Left renal pelvis (tissue), 4 donors: ENCODE data around the gene LRRC8A. TPM values are rescaled to one million over a fixed set of nuclear protein-coding genes. Genes with fewer than 3 reads are reported as not detected.
"Not testable (repeated sequence)": the region's sequence is repeated elsewhere in the genome, so short reads cannot be mapped to it uniquely, and the experiment has no call there.

Experiments
- DNase-seq, 4 donors: peaks; one replicate each; pipeline ENCODE4 v3.0.0-alpha.2; 2013; ENCODE audit warnings: low read depth in 4 of 4, low spot score in 3 of 4
- polyA plus RNA-seq, 4 donors: library from polyadenylated mRNA; unstranded; fragments of 120-200 nt; gene quantifications; one replicate each; pipeline ENCODE4 v1.2.1, GENCODE V29; 2013; ENCODE audit not compliant: insufficient read length in 4 of 4

The LRRC8A gene
- polyA plus RNA-seq, 4 donors: 24.1 to 30.7 (median 27.3) TPM

DNA sequence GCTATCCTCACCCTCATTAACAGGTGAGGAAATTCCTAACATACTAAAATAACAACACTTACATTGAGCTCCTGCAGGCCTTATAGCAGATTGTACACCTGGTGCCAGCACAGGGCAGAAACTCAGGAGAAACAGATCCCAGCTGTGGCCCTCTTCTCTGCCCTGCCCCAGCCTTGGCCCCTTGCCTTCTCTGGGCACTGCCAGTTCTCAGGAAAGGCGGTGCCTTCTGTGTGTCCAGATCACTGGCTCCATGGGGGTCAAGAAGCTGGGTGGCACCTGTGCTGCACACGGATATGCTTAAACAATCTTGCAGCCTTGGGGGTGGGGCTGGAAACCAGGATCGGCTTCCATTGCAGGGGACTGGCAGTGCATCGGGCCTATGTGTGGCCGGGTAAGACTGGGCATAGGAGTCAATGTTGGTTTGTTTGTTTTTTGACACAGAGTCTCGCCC, 19.5 kb upstream of the LRRC8A start:
- DNase-seq: no peak

GRCh38 chr9:128863647-128864046, 18.3 kb upstream of the LRRC8A start:
- DNase-seq: no peak

GRCh38 chr9:128870128-128870940, 11.6 kb upstream of the LRRC8A start:
- no peak for DNase-seq

GRCh38 chr9:128870941-128871265, 11.0 kb upstream of the LRRC8A start:
- DNase-seq: not testable (repeated sequence)

DNA sequence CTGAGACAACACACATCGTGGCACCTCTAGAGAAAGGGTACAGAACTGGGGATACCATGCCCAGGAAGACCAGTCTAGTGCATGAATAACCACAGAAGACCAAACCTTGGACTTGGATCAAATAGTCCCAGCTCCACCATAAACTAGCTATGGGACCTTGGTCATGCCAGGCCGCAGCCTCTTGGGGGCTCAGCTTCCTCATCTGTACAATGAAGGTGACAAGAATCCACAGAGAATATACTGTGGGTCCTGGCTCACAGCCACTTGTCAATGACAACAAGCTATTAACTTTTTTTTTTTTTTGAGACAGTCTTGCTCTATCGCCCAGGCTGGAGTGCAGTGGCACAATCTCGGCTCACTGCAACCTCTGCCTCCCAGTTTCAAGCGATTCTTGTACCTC, 4.1 kb upstream of the LRRC8A start:
- no peak for DNase-seq

- DNase-seq: no peak
Observed at GRCh38 chr9:128882677-128883603, 1.0 kb downstream of the LRRC8A start.

- no peak for DNase-seq
Observed at GRCh38 chr9:128884164-128884563, 2.2 kb downstream of the LRRC8A start.

- no peak for DNase-seq
Observed at GRCh38 chr9:128885376-128885775, 3.4 kb downstream of the LRRC8A start.

- DNase-seq: no peak
Observed at GRCh38 chr9:128885798-128886197, 3.9 kb downstream of the LRRC8A start.

GRCh38 chr9:128886211-128886891, 4.4 kb downstream of the LRRC8A start:
- DNase-seq: no peak

GRCh38 chr9:128887049-128887448, 5.1 kb downstream of the LRRC8A start:
- no peak for DNase-seq

- DNase-seq: no peak
Observed at GRCh38 chr9:128887914-128888350, 6.0 kb downstream of the LRRC8A start.

DNA sequence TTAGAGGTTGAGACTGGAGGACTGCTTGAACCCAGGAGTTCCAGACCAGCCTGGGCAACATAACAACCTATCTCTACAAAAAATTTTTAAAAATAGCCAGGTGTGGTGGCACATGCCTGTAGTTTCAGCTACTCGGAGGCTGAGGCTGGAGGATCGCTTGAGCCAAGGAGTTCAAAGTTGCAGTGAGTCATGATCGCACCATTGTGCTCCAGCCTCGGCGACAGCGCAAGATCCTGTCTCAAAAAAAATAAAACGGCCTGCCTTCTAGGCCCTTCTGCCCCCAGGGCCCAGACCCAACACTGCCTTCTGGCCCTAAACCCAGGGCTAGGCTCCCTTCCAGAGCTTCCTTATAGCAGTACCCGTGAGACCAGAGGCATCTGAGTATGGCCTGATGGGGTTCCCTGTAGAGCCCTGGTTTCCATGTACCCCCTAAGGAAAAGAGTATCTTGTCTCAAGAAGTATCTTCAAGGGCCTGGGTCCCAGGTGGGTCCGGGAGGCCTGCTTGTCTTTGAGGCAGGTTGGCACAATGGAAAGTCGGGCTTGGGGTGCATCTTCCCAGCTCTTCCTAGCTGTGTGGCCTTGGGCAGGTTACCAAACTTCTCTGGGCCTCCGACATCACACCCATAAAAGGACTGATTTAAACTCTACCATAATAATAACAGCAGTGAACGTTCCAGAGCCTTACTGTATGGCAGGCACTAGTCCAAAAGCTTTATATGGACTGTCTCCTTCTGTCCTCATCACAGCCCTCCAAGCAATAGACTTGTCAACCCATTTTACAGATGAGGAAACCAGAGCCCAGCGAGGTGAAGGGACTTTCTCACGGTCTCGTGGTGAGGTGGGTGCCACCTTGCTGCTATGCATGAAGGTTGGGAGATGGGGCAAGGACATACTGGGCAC, 9.6 kb downstream of the LRRC8A start:
- no peak for DNase-seq

- no peak for DNase-seq
Observed at GRCh38 chr9:128892221-128892921, 10.4 kb downstream of the LRRC8A start.

GRCh38 chr9:128893354-128893753, 11.4 kb downstream of the LRRC8A start:
- DNase-seq: no peak

DNA sequence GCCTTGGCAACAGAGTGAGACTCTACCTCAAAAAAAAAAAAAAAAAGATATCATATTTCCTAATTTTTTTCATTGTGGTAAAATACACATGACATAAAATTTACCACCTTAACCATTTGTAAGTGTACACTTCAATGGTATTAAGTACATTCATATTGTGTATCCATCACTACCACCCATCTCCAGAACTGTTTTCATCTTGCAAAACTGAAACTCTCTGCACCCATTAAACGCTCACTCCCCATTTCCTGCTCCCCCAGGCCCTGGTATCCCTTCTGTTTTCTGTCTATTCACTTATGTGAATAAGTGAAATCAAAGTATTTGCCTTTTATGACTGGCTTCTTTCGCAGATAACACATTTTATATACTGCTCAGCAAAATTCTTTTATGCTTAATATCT, 12.8 kb downstream of the LRRC8A start:
- no peak for DNase-seq

DNA sequence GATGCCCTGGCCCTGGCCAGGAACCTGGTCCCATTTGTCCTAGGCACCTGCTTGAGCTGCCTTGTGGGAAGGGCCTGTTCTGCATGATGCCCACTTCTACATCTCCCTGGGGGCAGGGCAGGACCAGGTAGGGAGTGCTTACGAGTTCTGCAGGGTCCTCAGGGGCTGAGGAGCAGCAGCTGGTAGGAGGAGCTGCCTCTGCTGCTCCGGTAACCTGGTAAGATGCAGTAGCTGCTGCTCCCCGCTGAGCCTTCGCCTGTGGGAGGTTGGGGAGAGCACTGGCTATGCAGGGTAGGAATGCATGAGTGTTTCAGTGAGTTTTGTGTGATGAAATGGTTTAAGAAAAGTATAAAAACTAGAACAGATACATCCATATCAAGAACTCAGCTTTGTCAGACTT, 13.6 kb downstream of the LRRC8A start:
- DNase-seq: no peak

DNA sequence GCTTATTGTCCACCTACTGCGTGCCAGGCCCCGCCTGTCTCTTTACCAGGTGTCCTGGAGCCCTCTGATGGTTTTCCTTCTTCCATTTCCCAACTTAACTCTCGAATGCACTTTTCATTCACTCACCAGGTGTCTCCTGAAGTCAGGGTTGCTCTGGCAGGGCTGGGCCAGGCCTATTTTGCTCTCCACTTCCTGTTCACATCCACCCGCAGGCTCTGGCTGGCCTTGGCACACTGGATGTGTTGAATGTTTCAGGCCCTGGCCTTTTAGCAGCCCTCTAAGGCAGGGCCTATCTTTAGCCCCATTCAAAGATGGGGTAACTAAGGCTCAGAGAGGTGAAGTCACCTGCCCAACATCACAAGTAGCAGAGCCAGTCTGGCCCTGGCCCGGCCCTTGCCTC, 16.4 kb downstream of the LRRC8A start:
- DNase-seq: no peak

DNA sequence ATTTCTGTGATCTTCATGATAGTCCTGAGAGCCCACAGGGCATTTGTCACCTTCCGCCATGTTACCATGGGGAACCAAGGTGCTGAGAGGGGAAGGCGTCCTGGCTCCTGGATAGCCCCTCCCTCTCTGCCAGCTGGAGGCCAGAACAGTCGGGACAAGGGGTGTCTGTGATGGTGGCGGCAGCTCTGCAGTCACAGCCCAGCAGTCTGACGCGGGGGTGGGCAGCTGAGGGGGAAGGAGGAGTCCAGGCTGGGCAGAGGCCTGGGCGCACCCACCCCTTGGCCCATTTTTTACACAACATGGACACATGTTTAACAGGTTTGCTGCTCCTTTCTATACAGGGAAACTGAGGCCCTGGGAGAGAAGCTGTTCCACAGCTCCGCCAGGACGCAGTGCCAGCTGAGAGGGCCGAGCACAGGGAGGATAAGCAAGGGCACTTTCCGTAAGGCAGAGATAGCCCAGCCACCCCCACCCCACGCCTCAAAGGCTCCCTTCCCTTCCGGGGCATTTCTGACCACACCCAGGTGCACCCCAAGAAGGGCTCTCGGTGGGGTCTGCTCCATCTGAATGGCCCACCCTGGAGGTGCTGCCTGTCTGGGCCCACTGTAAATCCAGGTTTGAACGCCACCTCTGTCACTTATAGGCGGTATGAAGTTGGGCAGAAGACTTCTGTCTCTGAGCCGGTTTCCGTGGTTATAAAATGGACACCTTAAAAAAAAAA, 17.1 kb downstream of the LRRC8A start:
- DNase-seq: no peak
